Amygdala (tissue), 56 donors: ENCODE data around the gene FBXO42.
A peak's percentile ranks its signal among the peaks of the same experiment; 100 is the strongest.
"Not testable (repeated sequence)": the region's sequence is repeated elsewhere in the genome, so short reads cannot be mapped to it uniquely, and the experiment has no call there.

ENCODE experiments used
- DNase-seq, 56 donors: peaks; one replicate each; lab custom pipeline; 2025; lab: John Stamatoyannopoulos, UW

Gene FBXO42

GRCh38 chr1:16226490-16227179 is 125.6 kb downstream of the FBXO42 start:
- peak in 8 of 56 donors; percentile 6 to 43 (median 24) for DNase-seq

- no peak for DNase-seq
These were observed 126.2 kb downstream of the FBXO42 start for GRCh38 chr1:16226129-16226489.

- no peak for DNase-seq
These were observed 127.8 kb downstream of the FBXO42 start for GRCh38 chr1:16224472-16224871.

- not testable (repeated sequence) for DNase-seq
These were observed 129.6 kb downstream of the FBXO42 start for GRCh38 chr1:16222716-16223115.

- DNase-seq = no peak
These were observed 130.8 kb downstream of the FBXO42 start for GRCh38 chr1:16221499-16221898.

GRCh38 chr1:16219968-16220500 is 132.2 kb downstream of the FBXO42 start:
- DNase-seq = no peak

- no peak for DNase-seq
These were observed 133.6 kb downstream of the FBXO42 start for GRCh38 chr1:16218674-16219071.

GRCh38 chr1:16218014-16218673 is 134.1 kb downstream of the FBXO42 start:
- no peak for DNase-seq

GRCh38 chr1:16217061-16217785 is 135.1 kb downstream of the FBXO42 start:
- peak in 55 of 56 donors; percentile 35 to 96 (median 84) for DNase-seq

GRCh38 chr1:16215882-16216753 is 136.2 kb downstream of the FBXO42 start:
- DNase-seq = peak in 38 of 56 donors; percentile 14 to 88 (median 50)

GRCh38 chr1:16215240-16215639 is 137.0 kb downstream of the FBXO42 start:
- DNase-seq = not testable (repeated sequence)

- DNase-seq = not testable (repeated sequence)
These were observed 138.7 kb downstream of the FBXO42 start for GRCh38 chr1:16213544-16213943.

GRCh38 chr1:16213013-16213412 is 139.3 kb downstream of the FBXO42 start:
- no peak for DNase-seq

GRCh38 chr1:16212251-16212961 is 139.9 kb downstream of the FBXO42 start, which contains the start of gene ARHGEF19:
Gene ARHGEF19 (minus strand): TSS chr1:16212652. CDS start chr1:16209054, 3,598 bp downstream.
- peak in 1 of 56 donors; percentile 41 for DNase-seq

GRCh38 chr1:16211824-16212223 is 140.5 kb downstream of the FBXO42 start:
- no peak for DNase-seq

GRCh38 chr1:16210581-16210980 is 141.7 kb downstream of the FBXO42 start:
- DNase-seq = no peak

- peak in 35 of 56 donors; percentile 3 to 67 (median 37) for DNase-seq
These were observed 142.4 kb downstream of the FBXO42 start for GRCh38 chr1:16209847-16210407.

- DNase-seq = no peak
These were observed 143.0 kb downstream of the FBXO42 start for GRCh38 chr1:16209132-16209846.
